Spleen (tissue), 11 donors: ENCODE results near the gene SLC13A5. TPM values are rescaled to one million over a fixed set of nuclear protein-coding genes. Genes with fewer than 3 reads are reported as not detected.
"Not testable (repeated sequence)": the region's sequence is repeated elsewhere in the genome, so short reads cannot be mapped to it uniquely, and the experiment has no call there.

Experiments used
- DNase-seq: peaks from one replicate; pipeline ENCODE4 v3.0.0-alpha.2; 2020
- H3K27ac ChIP-seq, 8 donors: fragments of 200-600 bp; sonication (generic) in 7 of 8; 1 replicate in 4 of 8; 2 replicates in 4 of 8; pipeline versions ENCODE4 v1.5.0 to v1.8.0; 2016 to 2021; ENCODE audit warnings: inconsistent platforms in 4 of 8, mild to moderate bottlenecking in 4 of 8, moderate library complexity in 1 of 8
- H3K27me3 ChIP-seq, 7 donors: fragments of 200-600 bp; sonication (generic) in 6 of 7; replicated peaks in 1 of 7; 1 replicate in 4 of 7; 2 replicates in 3 of 7; pipeline versions ENCODE4 v1.5.0 to v1.8.0; 2016 to 2021; ENCODE audit warnings: inconsistent platforms in 3 of 7, mild to moderate bottlenecking in 1 of 7
- H3K36me3 ChIP-seq, 6 donors: fragments of 200-600 bp; sonication (generic) in 5 of 6; 1 replicate in 4 of 6; 2 replicates in 2 of 6; pipeline versions ENCODE4 v1.5.0 to v1.8.0; 2016 to 2021; ENCODE audit warnings: inconsistent platforms in 2 of 6
- H3K4me1 ChIP-seq, 6 donors: fragments of 200-600 bp; sonication (generic) in 5 of 6; 1 replicate in 3 of 6; 2 replicates in 3 of 6; pipeline versions ENCODE4 v1.5.0 to v1.8.0; 2016 to 2021; ENCODE audit warnings: inconsistent platforms in 3 of 6
- H3K4me3 ChIP-seq, 8 donors: fragments of 200-600 bp; sonication (generic) in 7 of 8; 1 replicate in 4 of 8; 2 replicates in 4 of 8; pipeline versions ENCODE4 v1.5.0 to v1.8.0; 2016 to 2021; ENCODE audit warnings: inconsistent platforms in 4 of 8, mild to moderate bottlenecking in 4 of 8, moderate library complexity in 2 of 8
- H3K9me3 ChIP-seq, 8 donors: fragments of 200-600 bp; sonication (generic) in 7 of 8; 1 replicate in 4 of 8; 2 replicates in 4 of 8; pipeline versions ENCODE4 v1.5.0 to v1.8.0; 2016 to 2021; ENCODE audit warnings: inconsistent platforms in 4 of 8
- CTCF ChIP-seq, 11 experiments: fragments of 200-600 bp in 7 of 11; fragments of 450-650 bp in 4 of 11; sonication (generic) in 4 of 11; IDR thresholded peaks in 8 of 11; conservative IDR thresholded peaks in 3 of 11; 1 replicate in 7 of 11; 2 replicates in 4 of 11; pipeline versions ENCODE4 v1.4.0 to v1.8.0; 2016 to 2021; ENCODE audit warnings: antibody characterized with exemption in 11 of 11, inconsistent platforms in 4 of 11, mild to moderate bottlenecking in 1 of 11
- POLR2A ChIP-seq, 3 donors: fragments of 450-650 bp; IDR thresholded peaks; one replicate each; pipeline ENCODE4 v1.5.1; 2017; ENCODE audit warnings: antibody characterized with exemption in 3 of 3, mild to moderate bottlenecking in 1 of 3
- POLR2AphosphoS5 ChIP-seq, 3 donors: sonication (generic); formaldehyde crosslinking; IDR thresholded peaks; one replicate each; pipeline ENCODE4 v1.5.1; 2017; ENCODE audit warnings: antibody characterized with exemption in 3 of 3
- WGBS, 5 donors: extraction: QIAGEN DNeasy Blood & Tissue Kit in 3 of 5; methylation state at CpG; one replicate each; pipeline versions ENCODE4 v1.1.5 to v1.1.7; 2013 to 2018; 5-methylcytosine and 5-hydroxymethylcytosine counted together
- intact Hi-C: fragments of 100-400 bp; cut with DNase I; formaldehyde crosslinking; loops from one replicate; pipeline ENCODE4 v1.15.0; 2023; ENCODE audit warnings: low total_unique reads
- polyA plus RNA-seq, 3 donors: library from polyadenylated mRNA; stranded (reverse); fragments of 200-250 nt; gene quantifications; one replicate each; pipeline ENCODE4 v1.2.1, GENCODE V29; 2013
- total RNA-seq, 7 donors: library from RNA; depleted of rRNA in 3 of 7; stranded (reverse); fragments of >200 nt in 3 of 7; fragmentation: NEBNext Ultra II Directional in 4 of 7; extraction: Animal tissue kit (Norgen Biotek cat#: 25700) in 4 of 7; gene quantifications; one replicate each; pipeline versions ENCODE4 v1.1.0 to v1.2.1, GENCODE V29; 2016 to 2021
- donor health status: healthy with polysubstance abuse.
- donor health status: DM: no; HTN: no; CAD: no; lungs with moderate emphysema.
- donor health status: DM: no; HTN: no; CAD: no.
- donor health status: Bipolar disorder and iron deficiency.
- donor health status: healthy.
- donor health status: DM: no; HTN: no; CAD: no.
- donor health status: DM: yes; HTN: yes; CAD: no.

SLC13A5 gene
- total and polyA plus RNA-seq, 10 donors, result 1.0 to 18.4 (median 5.4) TPM

- Histone ChIP-seq H3K4me1 (peaks cover 0 to 8% (median 3%) of the 10 kb centered on the region in 6 donors), H3K4me3 (no peak overlapping the region), H3K36me3 (no peaks in the 10 kb centered on the region), H3K27me3 (peaks cover 0 to 32% (median 0%) of the 10 kb centered on the region in 7 donors), H3K27ac (no peak overlapping the region), H3K9me3 (no peaks in the 10 kb centered on the region)
- no peak for TF ChIP-seq POLR2AphosphoS5 (IDR thresholded peaks at IDR 0.05)
- intact Hi-C loops, result no loop called here
- WGBS, 5 donors, result 78 to 100% (median 83%) methylated on average over 2 to 11 of the region's 11 CpGs
- no peak for DNase-seq
These were observed 15.2 kb downstream of the SLC13A5 start for GRCh38 chr17:6698004-6698403.

GRCh38 chr17:6696906-6697305, 16.3 kb downstream of the SLC13A5 start:
- 72 to 92% (median 85%) methylated on average over 2 to 5 of the region's 5 CpGs for WGBS, 5 donors
- no peak for DNase-seq
- Histone ChIP-seq H3K27me3 (peaks cover 0 to 29% (median 0%) of the 10 kb centered on the region in 7 donors), H3K27ac (no peak overlapping the region), H3K9me3 (no peaks in the 10 kb centered on the region), H3K4me3 (no peak overlapping the region), H3K36me3 (no peaks in the 10 kb centered on the region), H3K4me1 (peaks cover 0 to 5% (median 2%) of the 10 kb centered on the region in 6 donors)
- TF ChIP-seq CTCF (IDR thresholded peaks at IDR 0.05 in 8 of 11, conservative IDR thresholded peaks at IDR 0.05 in 3 of 11) (no peak), POLR2AphosphoS5 (IDR thresholded peaks at IDR 0.05) (no peak), POLR2A (IDR thresholded peaks at IDR 0.05) (no peak)
- intact Hi-C loops, result no loop called here

- TF ChIP-seq POLR2AphosphoS5 (IDR thresholded peaks at IDR 0.05), result no peak
- no peak for TF ChIP-seq POLR2A (IDR thresholded peaks at IDR 0.05)
- 72 to 87% (median 79%) methylated on average over 13 of the region's 13 CpGs for WGBS, 5 donors
These were observed 17.6 kb downstream of the SLC13A5 start for GRCh38 chr17:6695565-6695964.

DNA sequence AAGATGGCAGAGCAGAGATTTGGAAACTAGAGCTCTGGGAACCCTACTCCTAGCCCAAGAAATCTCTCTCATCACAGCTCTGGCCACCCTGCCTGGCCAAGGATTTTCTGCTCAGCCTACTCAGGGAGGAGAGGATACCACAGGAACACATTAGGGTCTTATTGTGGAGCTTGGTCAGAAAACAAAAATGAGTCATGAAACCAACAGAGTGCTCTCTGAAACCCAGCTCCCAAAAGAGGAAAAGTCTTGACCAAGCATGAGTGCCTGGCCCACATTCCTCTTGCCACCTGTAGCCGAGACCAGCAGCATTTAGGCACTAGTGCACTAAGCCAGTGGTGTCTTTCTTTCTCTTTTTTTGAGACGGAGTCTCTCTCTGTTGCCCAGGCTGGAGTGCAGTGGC, 18.1 kb downstream of the SLC13A5 start:
- intact Hi-C loops, result no loop called here
- H3K36me3 ChIP-seq, result no peaks in the 10 kb centered on the region
- H3K27ac ChIP-seq, result no peak overlapping the region
- TF ChIP-seq CTCF (IDR thresholded peaks at IDR 0.05 in 8 of 11, conservative IDR thresholded peaks at IDR 0.05 in 3 of 11) (no peak), POLR2A (IDR thresholded peaks at IDR 0.05) (no peak), POLR2AphosphoS5 (IDR thresholded peaks at IDR 0.05) (no peak)
- 83 to 97% (median 87%) methylated on average over 2 of the region's 2 CpGs for WGBS, 5 donors
- H3K4me3 ChIP-seq, result no peak overlapping the region
- peaks cover 0 to 44% (median 0%) of the 10 kb centered on the region in 7 donors for H3K27me3 ChIP-seq
- no peak for DNase-seq
- no peaks in the 10 kb centered on the region for H3K4me1 ChIP-seq
- no peaks in the 10 kb centered on the region for H3K9me3 ChIP-seq

More at GRCh38 chr17:6695565-6695964, 17.6 kb downstream of the SLC13A5 start:
- no peaks in the 10 kb centered on the region for H3K36me3 ChIP-seq
- H3K9me3 ChIP-seq, result no peaks in the 10 kb centered on the region
- no peaks in the 10 kb centered on the region for H3K4me1 ChIP-seq
- DNase-seq, result no peak
- H3K27ac ChIP-seq, result no peak overlapping the region
- peaks cover 0 to 40% (median 0%) of the 10 kb centered on the region in 7 donors for H3K27me3 ChIP-seq
- H3K4me3 ChIP-seq, result no peak overlapping the region
- intact Hi-C loops, result no loop called here

GRCh38 chr17:6691958-6692357, 21.2 kb downstream of the SLC13A5 start:
- H3K4me1 ChIP-seq, H3K9me3 ChIP-seq, DNase-seq, H3K36me3 ChIP-seq, H3K4me3 ChIP-seq, H3K27ac ChIP-seq, intact Hi-C loops: not testable (repeated sequence)
- H3K27me3 ChIP-seq, result peaks cover 0 to 56% (median 0%) of the 10 kb centered on the region in 7 donors
- WGBS, 5 donors, result 60 to 67% (median 64%) methylated on average over 6 of the region's 6 CpGs

DNA sequence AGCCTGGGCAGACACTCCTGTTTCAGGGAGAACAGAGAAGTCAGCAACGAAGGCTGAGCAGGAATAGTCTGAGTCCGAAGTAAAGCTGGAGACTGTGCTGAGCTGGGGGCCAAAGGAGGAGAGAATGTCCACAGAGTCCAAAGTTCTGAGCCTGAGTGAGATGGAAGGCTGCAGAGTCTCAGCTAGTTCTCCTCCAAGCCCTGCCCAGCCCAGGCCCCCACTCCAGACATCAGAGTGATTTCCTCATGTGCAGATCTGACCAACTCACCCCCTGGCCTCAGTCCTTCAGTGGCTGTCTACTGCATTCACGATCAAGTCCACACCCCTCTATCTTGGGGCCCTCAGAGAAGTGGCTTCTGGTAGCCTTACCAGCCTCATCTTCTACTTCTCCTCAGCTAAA, 21.6 kb downstream of the SLC13A5 start:
- H3K27me3 ChIP-seq, result peaks cover 0 to 56% (median 0%) of the 10 kb centered on the region in 7 donors
- no peak overlapping the region for H3K27ac ChIP-seq
- WGBS, 5 donors, result 80 to 86% (median 83%) methylated on average over 3 of the region's 3 CpGs
- DNase-seq, result no peak
- H3K9me3 ChIP-seq, result no peaks in the 10 kb centered on the region
- H3K36me3 ChIP-seq, result no peaks in the 10 kb centered on the region
- H3K4me3 ChIP-seq, result no peak overlapping the region
- no peaks in the 10 kb centered on the region for H3K4me1 ChIP-seq
- intact Hi-C loops, result no loop called here
- no peak for TF ChIP-seq CTCF (IDR thresholded peaks at IDR 0.05 in 8 of 11, conservative IDR thresholded peaks at IDR 0.05 in 3 of 11)
- TF ChIP-seq POLR2A (IDR thresholded peaks at IDR 0.05), result no peak
- no peak for TF ChIP-seq POLR2AphosphoS5 (IDR thresholded peaks at IDR 0.05)
